ENCODE results near the gene CLCF1.

CLCF1 gene

DNA sequence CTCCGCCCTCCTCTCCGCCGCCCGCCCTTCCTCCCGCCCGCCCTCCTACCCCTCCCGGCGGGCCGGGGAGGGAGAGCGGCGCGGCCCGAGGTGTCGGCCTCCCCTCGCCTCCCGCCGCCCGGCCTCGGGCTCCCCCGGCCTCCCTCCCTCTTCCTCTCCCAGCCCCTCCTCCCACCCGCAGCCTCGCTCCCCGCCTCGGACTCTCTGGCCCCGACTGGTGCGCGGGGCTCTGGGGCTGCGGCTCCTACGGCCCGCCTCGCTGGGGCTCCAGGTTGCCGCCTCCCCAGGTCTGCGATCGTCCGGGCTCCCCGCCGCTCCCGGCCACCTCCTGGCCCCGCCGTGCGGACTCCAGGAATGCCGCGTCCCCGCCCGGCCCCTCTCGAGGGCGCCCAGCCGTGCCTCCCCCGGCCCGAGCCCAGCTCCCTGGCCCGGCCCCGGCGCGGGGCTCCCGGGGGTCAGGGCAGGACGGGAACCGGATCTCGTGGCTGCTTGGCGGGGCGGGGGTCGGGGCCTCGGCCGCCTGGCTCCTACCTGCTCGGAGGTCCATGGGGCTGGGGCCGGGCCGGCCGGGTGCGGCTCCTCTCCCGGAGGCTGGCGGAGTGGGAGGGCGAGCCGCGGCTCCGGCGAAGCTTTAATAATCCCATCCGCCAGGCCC is at the start of gene CLCF1:
TSS of gene CLCF1 (minus strand) at position 606 of the 655 bp plus-strand sequence. CDS start at position 547, 59 bp downstream.
- DNase-seq (ENCODE audit: low read depth) = no peak

DNA sequence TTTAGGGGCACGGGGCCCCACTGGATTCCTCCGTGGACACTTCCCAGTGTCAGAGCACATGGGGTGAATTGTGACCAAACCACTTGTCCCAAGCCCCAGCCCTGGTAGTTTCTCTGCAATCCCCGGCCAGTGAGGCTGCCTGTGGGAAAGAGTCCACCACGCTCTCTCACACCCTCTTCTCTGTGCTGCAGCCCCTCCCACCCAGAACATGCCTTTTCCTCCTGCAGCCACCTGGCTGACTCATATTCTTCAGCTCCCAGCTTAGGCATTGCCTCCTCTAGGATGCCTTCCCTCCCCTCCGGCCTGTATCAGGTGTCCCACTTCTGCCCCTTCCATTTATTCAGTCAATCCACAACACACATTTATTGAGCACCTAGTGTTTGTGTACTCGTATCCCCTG is 49.5 kb upstream of the CLCF1 start:
- DNase-seq (ENCODE audit: low read depth) = no peak

DNA sequence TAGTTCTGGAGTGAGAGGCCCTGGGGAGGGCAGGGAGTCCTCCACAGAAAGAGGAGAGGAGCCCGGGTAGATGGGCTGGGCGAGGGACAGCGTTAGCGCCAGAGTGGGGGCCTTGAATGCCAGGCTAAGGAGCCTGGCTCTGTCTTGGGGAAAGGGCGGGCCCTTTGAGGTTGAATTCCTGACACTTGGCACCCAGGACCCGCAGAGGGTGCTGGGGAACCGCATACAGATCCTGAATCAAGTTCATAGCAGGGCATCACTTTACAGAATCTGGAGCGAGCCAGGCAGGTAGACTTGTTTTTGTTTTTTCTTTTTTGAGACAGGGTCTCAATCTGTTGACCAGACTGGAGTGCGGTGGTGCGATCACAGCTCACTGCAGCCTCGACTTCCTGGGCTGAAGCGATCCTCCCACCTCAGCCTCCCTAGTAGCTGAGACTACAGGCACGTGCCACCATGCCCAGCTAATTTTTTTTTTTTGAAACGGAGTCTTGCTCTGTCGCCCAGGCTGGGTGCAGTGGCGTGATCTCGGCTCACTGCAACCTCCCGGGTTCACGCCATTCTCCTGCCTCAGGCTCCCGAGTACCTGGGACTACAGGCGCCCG is 48.1 kb upstream of the CLCF1 start:
- no peak for DNase-seq (ENCODE audit: low read depth)

DNA sequence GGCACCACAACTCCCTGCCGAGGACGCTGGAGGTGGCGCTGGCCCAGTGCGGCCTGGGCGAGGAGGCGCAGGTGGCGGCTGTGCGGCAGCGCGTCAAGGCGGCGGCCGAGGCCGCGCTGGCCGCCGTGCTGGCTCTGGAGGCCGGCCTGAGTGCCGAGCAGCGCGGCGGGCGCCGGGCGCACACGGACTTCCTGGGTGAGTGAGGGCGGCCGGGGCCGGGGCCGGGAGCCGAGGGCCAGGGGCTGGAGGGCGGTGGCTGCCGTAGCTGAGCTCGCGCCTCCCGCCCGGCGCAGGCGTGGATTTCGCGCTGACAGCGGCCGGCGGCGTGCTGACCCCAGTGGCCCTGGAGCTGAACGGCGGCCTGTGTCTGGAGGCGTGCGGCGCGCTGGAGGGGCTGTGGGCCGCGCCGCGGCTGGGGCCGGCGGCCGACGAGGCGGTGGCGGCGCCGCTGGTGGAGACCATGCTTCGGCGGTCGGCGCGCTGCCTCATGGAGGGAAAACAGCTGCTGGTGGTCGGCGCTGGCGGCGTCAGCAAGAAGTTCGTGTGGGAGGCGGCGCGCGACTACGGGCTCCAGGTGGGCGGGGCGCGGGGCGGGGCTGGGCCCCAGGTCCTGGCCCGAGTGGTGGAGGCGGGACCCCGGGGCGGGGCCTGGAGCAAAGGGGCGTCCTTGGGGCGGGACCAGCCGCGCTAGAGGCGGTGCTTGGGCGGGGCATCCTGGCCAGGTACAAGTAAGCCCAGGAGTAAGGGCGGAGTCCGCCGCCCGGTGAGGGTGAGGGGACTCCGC is 47.4 kb upstream of the CLCF1 start:
- DNase-seq (ENCODE audit: low read depth) = peak; percentile 98

DNA sequence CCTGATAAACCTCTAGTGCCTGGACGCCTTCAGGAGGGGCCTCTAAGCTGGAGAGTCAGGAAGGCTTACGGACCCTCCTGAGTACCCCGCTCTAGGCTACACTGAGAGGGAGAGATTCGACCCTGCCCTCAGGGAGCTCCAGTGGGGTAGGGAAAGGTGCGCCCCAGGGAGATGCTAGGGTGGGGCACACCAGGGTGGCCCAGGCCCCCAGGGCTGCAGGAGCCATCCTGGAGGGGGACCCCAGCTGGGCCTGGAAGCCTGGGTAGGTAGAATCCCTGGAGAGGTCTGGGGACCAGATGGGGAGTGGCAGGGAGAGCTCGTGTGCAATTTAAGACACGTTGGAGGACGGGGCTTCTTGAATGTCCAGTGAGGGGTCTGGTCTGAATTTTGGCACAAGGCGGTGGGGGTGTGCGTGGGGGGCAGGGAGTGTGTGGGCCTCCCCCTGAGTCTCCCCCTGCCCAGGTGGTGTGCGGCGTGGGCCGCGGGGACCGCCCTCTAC is 46.8 kb upstream of the CLCF1 start:
- DNase-seq (ENCODE audit: low read depth) = no peak

DNA sequence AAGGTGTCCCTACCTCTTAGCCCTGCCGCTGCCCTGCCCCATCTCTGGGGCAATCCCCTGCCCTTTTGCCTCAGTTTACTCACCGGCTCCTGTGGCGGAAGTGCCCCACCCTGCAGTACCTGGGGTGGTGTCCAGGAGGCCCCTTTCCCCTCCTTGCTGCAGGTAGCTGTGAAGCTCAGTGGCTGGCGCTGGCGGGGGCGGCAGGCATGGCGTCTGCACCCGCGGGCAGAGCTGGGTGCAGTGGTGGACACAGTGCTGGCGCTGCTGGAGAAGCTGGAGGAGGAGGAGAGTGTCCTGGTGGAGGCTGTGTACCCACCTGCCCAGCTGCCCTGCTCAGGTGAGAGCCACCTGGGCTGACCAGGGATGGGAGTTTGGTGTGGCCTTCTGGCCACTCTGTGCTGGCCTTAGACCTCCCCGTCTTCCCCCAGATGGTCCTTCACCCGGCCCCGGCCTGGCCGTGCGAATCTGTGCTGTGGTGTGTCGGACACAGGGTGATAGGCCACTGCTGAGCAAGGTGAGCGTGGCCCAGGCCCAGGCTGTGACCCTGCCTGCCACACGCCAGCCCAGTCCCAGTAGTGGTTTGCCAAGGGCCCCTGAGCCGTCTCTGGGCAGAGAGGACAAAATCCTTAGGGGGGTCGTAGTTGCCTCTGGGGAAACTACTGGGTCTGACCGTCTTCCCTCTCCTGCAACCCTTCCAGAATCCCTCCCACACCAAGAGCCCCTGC is 46.1 kb upstream of the CLCF1 start:
- no peak for DNase-seq (ENCODE audit: low read depth)

DNA sequence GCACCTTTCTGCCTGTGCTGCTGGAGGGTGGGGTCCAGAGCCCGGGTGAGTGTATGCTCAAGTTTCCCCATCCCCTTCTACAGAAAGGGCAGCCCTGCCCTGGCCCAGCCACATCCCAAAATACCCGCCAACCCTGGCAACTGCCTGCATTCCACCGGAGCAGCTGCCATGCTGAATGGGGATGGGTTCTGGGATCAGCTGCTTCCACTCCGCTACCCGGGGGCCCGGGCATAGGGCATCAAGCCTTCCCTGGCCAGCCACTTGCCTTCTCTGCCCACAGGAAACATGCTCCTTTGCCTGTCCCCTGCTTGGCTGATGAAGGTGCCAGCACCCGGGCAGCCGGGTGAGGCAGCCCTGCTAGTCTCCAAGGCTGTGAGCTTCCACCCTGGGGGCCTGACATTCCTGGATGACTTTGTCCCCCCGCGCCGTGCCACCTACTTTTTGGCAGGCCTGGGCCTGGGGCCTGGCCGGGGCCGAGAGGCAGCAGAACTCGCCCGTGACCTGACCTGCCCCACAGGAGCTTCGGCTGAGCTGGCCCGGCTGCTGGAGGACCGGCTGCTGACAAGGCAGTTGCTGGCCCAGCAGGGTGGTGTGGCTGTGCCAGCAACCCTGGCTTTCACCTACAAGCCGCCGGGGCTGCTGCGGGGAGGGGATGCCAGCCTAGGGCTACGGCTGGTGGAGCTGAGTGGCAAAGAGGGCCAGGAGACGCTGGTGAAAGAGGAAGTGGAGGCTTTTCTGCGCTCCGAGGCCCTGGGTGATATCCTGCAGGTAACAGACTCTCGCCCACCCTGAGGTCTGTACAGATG is 45.3 kb upstream of the CLCF1 start:
- DNase-seq (ENCODE audit: low read depth) = no peak

DNA sequence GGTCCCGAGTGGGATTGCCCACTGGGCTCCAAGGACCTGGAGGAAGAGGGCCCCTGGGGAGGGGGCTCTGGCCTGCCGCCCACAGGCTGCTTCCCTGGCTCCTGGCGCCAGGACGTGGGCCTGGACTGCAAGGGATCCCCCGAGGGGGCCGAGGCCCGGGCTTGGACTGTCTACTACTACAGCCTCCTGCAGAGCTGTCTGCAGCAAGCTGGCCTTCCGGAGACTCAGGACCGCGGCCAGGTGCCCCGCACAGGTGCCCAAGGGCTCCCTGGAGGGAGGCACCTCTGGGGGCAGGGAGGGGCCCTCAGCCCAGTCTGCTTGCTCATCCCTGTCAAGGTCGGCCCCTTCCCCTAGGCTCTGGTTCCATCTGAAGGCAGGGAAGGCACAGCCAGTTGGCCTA is 44.0 kb upstream of the CLCF1 start:
- no peak for DNase-seq (ENCODE audit: low read depth)

DNA sequence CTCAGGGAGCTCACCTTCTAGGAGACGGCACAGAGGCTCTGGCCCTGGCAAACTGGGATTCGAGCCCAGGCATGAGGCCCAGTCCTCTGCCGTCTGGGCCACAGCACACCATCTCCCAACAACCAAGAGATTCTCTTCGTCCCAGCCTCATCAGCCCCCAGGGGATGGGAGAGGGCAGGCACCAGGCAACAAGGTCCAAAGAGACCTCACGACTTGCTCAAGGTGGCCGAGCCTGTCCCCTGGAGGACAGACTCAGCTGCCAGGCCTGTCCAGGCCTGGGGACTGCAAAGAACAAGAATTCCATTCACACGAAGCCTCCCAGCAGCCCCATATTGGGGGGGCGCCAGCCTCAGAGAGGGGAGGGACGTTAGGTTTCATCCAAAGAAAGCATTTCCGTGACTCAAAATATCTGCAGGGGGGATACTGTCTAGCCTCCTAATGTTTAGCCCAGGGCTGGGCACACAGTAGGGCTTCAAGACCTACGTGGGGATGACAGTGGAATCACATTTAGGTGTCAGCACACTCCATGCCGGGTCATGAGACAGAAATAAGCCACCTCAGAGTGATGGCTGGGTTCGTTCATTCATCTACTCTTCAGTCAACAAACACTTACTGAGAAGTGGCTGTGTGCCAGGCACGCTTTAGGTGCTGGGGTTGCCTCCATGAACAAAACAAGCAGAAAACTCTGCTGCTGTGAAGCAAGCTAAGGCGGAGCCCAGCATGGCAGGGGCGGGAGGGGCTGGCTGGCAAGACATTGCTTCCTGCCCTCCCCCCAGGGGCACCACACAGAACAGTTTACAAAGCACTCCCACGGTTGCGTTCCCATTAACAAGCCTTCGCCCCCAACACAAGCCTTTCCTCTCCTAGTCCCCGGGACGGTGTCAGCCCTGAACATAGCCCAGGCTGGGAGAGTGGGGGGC is 43.3 kb upstream of the CLCF1 start:
- no peak for DNase-seq (ENCODE audit: low read depth)

DNA sequence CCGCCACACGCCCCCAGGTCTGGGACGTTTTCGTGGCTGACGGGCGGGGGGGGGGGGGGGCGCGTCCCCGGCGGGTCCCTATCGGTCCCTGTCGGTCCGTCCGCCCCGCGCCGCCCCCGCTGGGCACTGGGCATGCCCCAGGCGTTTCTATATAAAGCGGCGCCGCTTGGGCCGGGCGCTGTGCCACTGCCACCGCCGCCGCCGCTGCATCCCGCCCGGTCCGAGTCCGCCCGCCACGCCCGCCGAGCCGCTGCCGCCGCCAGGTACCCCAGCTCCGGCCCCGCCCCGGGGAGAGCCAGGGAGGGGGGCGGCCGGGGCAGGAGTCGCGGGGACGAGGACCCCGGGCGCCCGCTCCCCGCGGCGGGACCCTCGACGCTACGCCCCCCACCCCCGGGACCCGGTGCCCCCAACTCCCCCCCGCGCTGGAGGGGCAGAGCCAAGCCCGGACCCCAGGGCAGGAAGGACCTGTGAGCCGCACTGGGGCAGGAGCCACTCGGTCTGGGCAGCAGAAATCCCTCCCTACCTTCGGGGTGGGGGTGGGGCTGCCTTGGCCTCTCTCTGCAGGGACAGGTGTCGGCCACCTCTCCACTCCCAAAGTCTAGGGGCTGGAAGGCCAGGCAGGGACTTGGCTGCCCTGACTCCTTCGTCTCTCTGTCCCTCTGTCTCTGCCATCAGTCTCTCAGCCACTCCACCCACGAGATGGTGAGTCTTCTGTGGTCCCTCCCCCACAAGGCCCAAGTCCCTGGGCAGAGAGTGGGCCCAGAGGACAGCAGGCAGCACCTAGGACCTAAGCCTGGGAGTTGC is 42.3 kb upstream of the CLCF1 start, which contains the start of gene CARNS1:
TSS of gene CARNS1 (plus strand) at position 178 of the 804 bp plus-strand sequence. CDS start at position 700, 522 bp downstream.
- no peak for DNase-seq (ENCODE audit: low read depth)

DNA sequence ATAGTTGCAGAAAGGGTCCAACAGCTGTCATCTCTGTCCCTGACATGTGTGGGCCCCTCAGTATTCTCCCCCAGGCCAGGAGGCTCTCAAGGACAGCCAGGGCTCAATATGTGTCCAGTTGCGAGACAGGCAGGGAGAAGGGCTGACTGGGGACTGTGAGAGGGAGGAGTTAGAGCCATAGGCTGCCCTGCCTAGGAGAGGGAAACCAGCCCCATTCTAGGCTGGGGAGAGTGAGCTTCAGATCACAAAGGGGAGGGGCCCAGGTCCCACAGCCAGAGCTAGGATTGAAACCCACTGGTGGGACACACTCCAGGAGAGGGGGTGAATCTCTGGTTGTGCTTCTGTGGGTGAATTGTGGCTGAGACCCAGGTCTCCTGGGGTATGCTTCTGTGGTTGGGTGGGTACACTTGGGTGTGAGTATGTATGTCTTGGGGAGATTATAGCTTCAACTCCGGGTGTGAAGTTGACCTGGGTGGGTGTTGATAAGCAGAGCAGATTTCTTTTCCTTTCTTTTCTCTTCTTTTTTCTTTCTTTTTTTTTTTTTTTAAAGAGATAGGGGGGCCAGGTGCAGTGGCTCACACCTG is 40.0 kb upstream of the CLCF1 start:
- DNase-seq (ENCODE audit: low read depth) = no peak

DNA sequence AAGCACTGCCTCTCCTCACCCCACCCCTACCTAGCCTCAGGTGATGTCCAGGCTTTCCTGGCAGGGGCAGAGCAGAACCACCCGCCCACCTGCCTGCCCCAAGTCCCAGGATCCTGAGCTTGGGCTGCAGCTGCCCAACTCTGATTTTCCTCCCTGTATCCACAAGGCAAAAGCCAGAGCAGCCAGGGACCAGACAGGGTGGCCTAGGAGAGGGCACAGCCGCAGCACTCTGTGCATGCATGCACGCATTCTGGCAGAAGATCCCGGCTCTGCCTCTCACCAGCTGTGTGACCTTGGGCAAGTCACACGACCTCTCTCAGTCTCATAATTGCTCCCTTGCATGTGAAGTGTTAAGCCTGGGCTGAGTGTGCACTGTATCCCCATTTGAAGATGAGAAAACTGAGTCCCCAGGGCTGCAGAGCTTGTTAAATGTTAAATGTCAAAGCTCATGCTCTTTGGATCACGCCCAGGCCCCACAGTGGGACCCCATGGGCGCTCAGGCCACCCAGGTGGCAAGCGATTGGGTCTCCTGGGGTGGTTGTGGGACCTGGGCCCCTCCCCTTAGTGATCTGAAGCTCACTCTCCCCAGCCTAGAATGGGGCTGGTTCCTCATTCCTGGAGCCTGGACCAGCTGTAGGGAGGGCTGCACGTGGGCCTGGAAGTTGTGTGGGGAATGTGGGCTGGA is 39.2 kb upstream of the CLCF1 start:
- no peak for DNase-seq (ENCODE audit: low read depth)

DNA sequence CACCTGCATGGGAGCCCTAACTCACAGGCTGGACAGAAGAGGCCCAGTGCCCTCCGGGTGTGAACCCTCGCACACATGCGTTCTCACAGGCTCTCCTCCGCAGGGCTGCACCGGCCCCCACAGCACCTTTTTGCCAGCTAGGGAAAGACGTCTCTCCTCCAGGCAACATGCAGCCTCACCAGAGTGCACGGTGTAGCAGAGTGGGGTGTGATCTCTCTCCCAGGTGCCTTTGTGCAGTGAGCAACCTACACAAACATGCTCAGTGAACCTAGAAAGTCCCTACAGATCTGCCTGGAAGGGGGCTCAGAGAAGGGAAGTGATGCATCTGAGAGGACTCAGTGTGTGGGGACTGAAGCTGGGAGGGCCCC is 38.4 kb upstream of the CLCF1 start:
- DNase-seq (ENCODE audit: low read depth) = no peak

DNA sequence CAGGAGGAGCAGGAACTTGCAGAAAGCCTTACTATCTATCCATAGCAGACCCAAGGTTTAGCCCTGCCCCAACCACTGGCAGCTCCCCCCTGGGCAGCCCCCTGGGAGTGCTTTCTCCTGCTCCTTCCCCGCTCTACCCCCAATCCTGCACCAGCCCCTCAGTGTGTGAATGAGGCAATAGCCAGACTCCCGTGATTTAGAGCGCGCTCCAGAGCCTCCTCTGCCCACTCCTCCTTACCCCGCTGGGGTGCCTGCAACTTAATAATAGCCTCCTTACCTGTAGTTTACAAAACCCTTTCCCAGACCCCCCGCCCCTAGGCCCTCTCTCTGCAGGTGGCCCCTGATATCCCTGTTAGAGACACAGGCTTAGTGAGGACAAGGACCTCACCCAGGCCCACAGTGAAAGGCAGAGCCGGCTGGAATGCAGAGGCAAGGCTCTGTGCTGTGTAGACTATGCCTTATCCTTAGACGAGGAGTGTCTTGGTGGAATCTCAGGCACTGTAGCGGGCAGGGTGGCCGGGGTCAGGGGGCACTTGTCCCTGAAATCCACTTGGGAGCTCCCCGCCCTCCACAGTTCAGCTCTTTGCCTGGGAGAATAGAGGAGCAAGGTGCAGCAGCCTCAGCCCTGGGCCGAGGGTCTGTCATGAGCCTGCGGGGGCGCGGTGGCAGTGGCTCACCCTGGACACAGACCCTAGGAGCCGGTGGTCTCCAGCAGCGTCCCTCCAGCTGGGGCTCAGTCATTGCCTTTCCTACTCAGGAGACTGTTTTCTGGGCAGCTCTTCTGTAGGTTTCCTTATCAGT is 37.8 kb upstream of the CLCF1 start:
- no peak for DNase-seq (ENCODE audit: low read depth)

DNA sequence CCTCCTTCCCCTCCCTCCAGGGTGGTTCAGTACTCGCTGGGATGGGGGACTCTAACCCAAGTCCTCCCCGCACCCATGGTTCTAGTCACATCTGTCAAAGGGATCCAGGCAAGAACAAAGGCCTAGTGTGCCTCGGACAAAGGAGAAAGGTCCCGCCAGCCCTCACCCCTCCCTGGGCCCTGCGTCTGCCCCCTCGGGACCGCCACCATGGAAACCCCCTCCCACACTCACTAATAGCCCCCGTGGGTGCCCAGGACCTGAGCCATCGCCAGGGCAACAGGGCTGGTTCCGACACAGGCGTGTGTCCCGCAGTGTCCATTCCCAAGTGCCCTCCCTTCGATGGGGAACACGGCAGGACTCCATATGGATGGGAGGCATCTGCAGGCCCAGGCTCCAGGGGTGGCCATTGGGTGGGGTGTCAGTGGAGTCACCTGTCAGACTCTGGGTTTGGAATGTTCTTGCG is 37.0 kb upstream of the CLCF1 start:
- DNase-seq (ENCODE audit: low read depth) = no peak

DNA sequence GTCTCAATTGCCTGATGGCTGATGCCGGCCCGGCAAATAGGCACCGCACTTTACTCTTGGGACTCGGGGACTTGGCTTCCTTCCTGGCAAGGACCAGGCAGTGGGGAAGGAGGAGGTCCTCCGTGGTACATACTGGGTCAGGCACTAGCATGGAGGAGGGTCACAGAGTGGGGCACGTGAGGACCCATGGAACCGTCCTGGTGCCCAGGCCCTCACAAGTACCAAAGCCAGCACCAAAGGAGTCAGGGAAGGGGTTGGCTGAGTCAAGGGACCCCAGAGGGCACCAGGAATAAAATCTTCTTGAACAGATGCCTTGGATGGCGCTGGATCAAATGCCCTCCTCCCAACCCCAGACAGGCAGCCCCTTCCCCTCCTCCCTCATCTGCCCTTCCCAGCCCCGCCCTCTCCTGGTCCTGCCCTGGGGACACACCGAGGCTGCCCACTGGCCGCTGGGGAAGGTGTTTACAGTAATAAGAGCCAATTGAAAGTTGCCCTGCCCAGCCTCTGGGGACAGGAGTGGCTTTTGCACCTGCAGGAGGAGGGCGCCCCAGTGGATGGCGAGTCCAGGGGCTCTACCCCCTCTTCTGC is 36.5 kb upstream of the CLCF1 start:
- DNase-seq (ENCODE audit: low read depth) = no peak

DNA sequence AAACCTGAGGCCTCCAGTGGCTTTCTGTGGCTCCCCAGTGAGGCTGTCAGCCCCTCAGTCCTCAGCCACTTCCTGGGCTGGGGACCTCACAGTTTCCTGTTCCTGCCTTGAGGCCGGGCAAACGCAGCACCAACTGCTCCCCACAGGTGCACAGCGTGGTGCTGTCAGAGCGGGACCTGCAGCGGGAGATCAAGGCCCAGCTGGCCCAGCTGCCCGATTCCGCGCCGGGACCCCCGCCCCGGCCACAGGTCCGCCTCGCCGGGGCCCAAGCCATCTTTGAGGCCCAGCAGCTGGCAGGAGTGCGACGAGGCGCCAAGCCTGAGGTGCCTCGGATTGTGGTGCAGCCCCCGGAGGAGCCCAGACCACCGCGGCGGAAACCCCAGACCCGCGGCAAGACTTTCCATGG is 35.9 kb upstream of the CLCF1 start:
- DNase-seq (ENCODE audit: low read depth) = peak; percentile 57
